Left lung (tissue), 10 donors: ENCODE results near the gene SNCA. TPM values are rescaled to one million over a fixed set of nuclear protein-coding genes. Genes with fewer than 3 reads are reported as not detected.

Experiments
- ATAC-seq: fragments of 200-7000 bp; cut with Tn5 transposase; one replicate; pipeline ENCODE4 v1.9.1; 2020; ENCODE audit warnings: moderate library complexity
- DNase-seq, 4 donors: peaks; one replicate each; pipeline ENCODE4 v3.0.0-alpha.2; 2013 to 2020
- H3K27ac ChIP-seq, 2 donors: fragments of 200-600 bp; sonication (generic) in 1 of 2; one replicate each; pipeline versions ENCODE4 v1.5.0 to v1.8.0; 2020 to 2021
- H3K27me3 ChIP-seq, 2 donors: fragments of 200-600 bp; sonication (generic) in 1 of 2; one replicate each; pipeline versions ENCODE4 v1.5.0 to v1.8.0; 2020 to 2021
- H3K36me3 ChIP-seq, 2 donors: fragments of 200-600 bp; sonication (generic) in 1 of 2; one replicate each; pipeline versions ENCODE4 v1.5.0 to v1.8.0; 2020 to 2021
- H3K4me1 ChIP-seq, 2 donors: fragments of 200-600 bp; one replicate each; pipeline ENCODE4 v1.8.0; 2021
- H3K4me3 ChIP-seq, 2 donors: fragments of 200-600 bp; sonication (generic) in 1 of 2; one replicate each; pipeline versions ENCODE4 v1.5.0 to v1.8.0; 2020 to 2021; ENCODE audit warnings: mild to moderate bottlenecking in 1 of 2
- H3K9me3 ChIP-seq, 2 donors: fragments of 200-600 bp; sonication (generic) in 1 of 2; one replicate each; pipeline versions ENCODE4 v1.5.0 to v1.8.0; 2020 to 2021
- CTCF ChIP-seq, 2 donors: fragments of 200-600 bp; sonication (generic) in 1 of 2; IDR thresholded peaks; one replicate each; pipeline versions ENCODE4 v1.5.0 to v1.8.0; 2021; ENCODE audit warnings: antibody characterized with exemption in 2 of 2
- intact Hi-C, 2 donors: fragments of 100-400 bp; cut with DNase I; formaldehyde crosslinking; loops; one replicate each; pipeline versions ENCODE4 v1.11.2 to v1.14.2; 2022
- polyA plus RNA-seq, 6 donors: library from polyadenylated mRNA; unstranded; fragments of 120-200 nt; gene quantifications; one replicate each; pipeline ENCODE4 v1.2.1, GENCODE V29; 2013; ENCODE audit not compliant: insufficient read length in 6 of 6
- total RNA-seq, 2 donors: library from RNA; stranded (reverse); fragmentation: NEBNext Ultra II Directional; extraction: Animal tissue kit (Norgen Biotek cat#: 25700); gene quantifications; one replicate each; pipeline ENCODE4 v1.2.1, GENCODE V29; 2021
- donor health status: DM: no; HTN: yes; CAD: no.
- donor health status: DM: no; HTN: no; CAD: no.

SNCA gene
- total and polyA plus RNA-seq, 8 donors, result 6.6 to 75.7 (median 50.9) TPM

- Histone ChIP-seq H3K27ac (no peak overlapping the region), H3K4me3 (no peak overlapping the region), H3K9me3 (no peaks in the 10 kb centered on the region), H3K27me3 (no peaks in the 10 kb centered on the region), H3K4me1 (no peaks in the 10 kb centered on the region), H3K36me3 (no peaks in the 10 kb centered on the region)
- ATAC-seq (no peak), DNase-seq (no peak)
- TF ChIP-seq CTCF (IDR thresholded peaks at IDR 0.05), result no peak
- intact Hi-C loops, result no loop called here
Observed at GRCh38 chr4:89700766-89701423, 136.1 kb downstream of the SNCA start.

- no peaks in the 10 kb centered on the region for H3K36me3 ChIP-seq
- H3K9me3 ChIP-seq, result no peaks in the 10 kb centered on the region
- no peak for ATAC-seq
- DNase-seq, result no peak
- no peak overlapping the region for H3K4me3 ChIP-seq
- no peak overlapping the region for H3K27ac ChIP-seq
- intact Hi-C loops, result no loop called here
- no peaks in the 10 kb centered on the region for H3K4me1 ChIP-seq
- no peak for TF ChIP-seq CTCF (IDR thresholded peaks at IDR 0.05)
- no peaks in the 10 kb centered on the region for H3K27me3 ChIP-seq
Observed at GRCh38 chr4:89685690-89686089, 151.3 kb downstream of the SNCA start.

- ATAC-seq (no peak), DNase-seq (no peak)
- H3K27ac ChIP-seq, result no peak overlapping the region
- H3K36me3 ChIP-seq, result no peaks in the 10 kb centered on the region
- no peak overlapping the region for H3K4me3 ChIP-seq
- no peaks in the 10 kb centered on the region for H3K9me3 ChIP-seq
- intact Hi-C loops, result no loop called here
- no peak for TF ChIP-seq CTCF (IDR thresholded peaks at IDR 0.05)
- no peaks in the 10 kb centered on the region for H3K4me1 ChIP-seq
- no peaks in the 10 kb centered on the region for H3K27me3 ChIP-seq
Observed at GRCh38 chr4:89685277-89685676, 151.7 kb downstream of the SNCA start.

- Histone ChIP-seq H3K27ac (no peak overlapping the region), H3K4me3 (no peak overlapping the region), H3K4me1 (no peaks in the 10 kb centered on the region), H3K36me3 (no peaks in the 10 kb centered on the region), H3K27me3 (no peaks in the 10 kb centered on the region), H3K9me3 (no peaks in the 10 kb centered on the region)
- DNase-seq, result no peak
- no peak for TF ChIP-seq CTCF (IDR thresholded peaks at IDR 0.05)
- ATAC-seq, result no peak
- intact Hi-C loops, result no loop called here
Observed at GRCh38 chr4:89684536-89684935, 152.4 kb downstream of the SNCA start.

- Histone ChIP-seq H3K9me3 (no peaks in the 10 kb centered on the region), H3K4me3 (no peak overlapping the region), H3K27me3 (no peaks in the 10 kb centered on the region), H3K36me3 (no peaks in the 10 kb centered on the region), H3K4me1 (no peaks in the 10 kb centered on the region), H3K27ac (no peak overlapping the region)
- no peak for TF ChIP-seq CTCF (IDR thresholded peaks at IDR 0.05)
- intact Hi-C loops, result no loop called here
- ATAC-seq (no peak), DNase-seq (no peak)
Observed at GRCh38 chr4:89682808-89683207, 154.2 kb downstream of the SNCA start.
